ENCODE data around the gene TLNRD1.

GRCh38 chr15:80982839-80983238 lies 17.9 kb upstream of the TLNRD1 start:
- TF ChIP-seq CTCF (IDR thresholded peaks at IDR 0.05): no peak
- no peak for TF ChIP-seq POLR2A (IDR thresholded peaks at IDR 0.05)
